SU-DHL-6 (cell line): ENCODE data around the gene RCAN2.

Source experiments
- EZH2phosphoT487 ChIP-seq: fragments of 200-600 bp; sonication (generic), shearing (Covaris generic); conservative IDR thresholded peaks from 2 replicates; pipeline ENCODE4 v1.6.1; 2018; ENCODE audit warnings: mild to moderate bottlenecking, antibody characterized with exemption, low read length, moderate library complexity, mixed read lengths
- TF ChIP-seq, protein P1 (sequence below): fragments of 200-600 bp; sonication (generic); IDR thresholded peaks from one replicate; pipeline ENCODE4 v1.5.1; 2017; ENCODE audit warnings: antibody characterized with exemption, mild to moderate bottlenecking, low read length, moderate library complexity; ENCODE audit not compliant: insufficient read depth, poor library complexity, severe bottlenecking

DNA sequence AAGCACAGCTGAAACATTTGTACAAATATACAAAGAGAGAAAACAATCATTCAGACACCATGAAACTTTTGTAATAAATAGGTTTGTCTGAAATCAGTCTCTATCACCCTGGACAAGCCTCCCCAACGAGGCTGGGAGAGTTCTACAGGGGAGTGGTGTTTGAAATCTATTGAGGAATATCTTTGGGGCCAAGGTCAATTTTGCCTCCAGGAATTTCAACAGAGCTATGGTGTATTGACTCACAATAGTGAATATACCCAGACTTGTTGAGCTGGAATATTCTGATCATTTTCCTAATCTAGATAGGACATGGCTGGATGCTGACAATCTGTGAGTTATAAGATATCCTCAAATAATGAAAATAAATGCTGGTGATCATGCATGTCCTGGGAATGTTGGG, 269.0 kb downstream of the RCAN2 start:
- no peak for TF ChIP-seq EZH2phosphoT487
- TF ChIP-seq, protein P1, sequence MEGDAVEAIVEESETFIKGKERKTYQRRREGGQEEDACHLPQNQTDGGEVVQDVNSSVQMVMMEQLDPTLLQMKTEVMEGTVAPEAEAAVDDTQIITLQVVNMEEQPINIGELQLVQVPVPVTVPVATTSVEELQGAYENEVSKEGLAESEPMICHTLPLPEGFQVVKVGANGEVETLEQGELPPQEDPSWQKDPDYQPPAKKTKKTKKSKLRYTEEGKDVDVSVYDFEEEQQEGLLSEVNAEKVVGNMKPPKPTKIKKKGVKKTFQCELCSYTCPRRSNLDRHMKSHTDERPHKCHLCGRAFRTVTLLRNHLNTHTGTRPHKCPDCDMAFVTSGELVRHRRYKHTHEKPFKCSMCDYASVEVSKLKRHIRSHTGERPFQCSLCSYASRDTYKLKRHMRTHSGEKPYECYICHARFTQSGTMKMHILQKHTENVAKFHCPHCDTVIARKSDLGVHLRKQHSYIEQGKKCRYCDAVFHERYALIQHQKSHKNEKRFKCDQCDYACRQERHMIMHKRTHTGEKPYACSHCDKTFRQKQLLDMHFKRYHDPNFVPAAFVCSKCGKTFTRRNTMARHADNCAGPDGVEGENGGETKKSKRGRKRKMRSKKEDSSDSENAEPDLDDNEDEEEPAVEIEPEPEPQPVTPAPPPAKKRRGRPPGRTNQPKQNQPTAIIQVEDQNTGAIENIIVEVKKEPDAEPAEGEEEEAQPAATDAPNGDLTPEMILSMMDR, result no peak
